Colonic mucosa (tissue), 4 donors: ENCODE results near the gene TUBGCP2. TPM values are rescaled to one million over a fixed set of nuclear protein-coding genes. Genes with fewer than 3 reads are reported as not detected.

Experiments used
- DNase-seq: peaks from one replicate; pipeline ENCODE4 v3.0.0-alpha.2; 2020
- H3K27ac ChIP-seq: fragments of 200-600 bp; one replicate; pipeline ENCODE4 v1.8.0; 2021
- H3K27me3 ChIP-seq: fragments of 200-600 bp; one replicate; pipeline ENCODE4 v1.8.0; 2021
- H3K36me3 ChIP-seq: fragments of 200-600 bp; one replicate; pipeline ENCODE4 v1.8.0; 2021
- H3K4me1 ChIP-seq: fragments of 200-600 bp; one replicate; pipeline ENCODE4 v1.8.0; 2021; ENCODE audit warnings: mild to moderate bottlenecking
- H3K4me3 ChIP-seq: fragments of 200-600 bp; one replicate; pipeline ENCODE4 v1.8.0; 2021
- H3K9ac ChIP-seq, 2 donors: one replicate each; pipeline ENCODE4 v1.7.0; 2013; ENCODE audit warnings: control low read depth in 2 of 2, low read depth in 2 of 2, low read length in 2 of 2
- H3K9me3 ChIP-seq: fragments of 200-600 bp; one replicate; pipeline ENCODE4 v1.8.0; 2021
- CTCF ChIP-seq: fragments of 200-600 bp; IDR thresholded peaks from one replicate; pipeline ENCODE4 v1.8.0; 2022; ENCODE audit warnings: antibody characterized with exemption, mild to moderate bottlenecking
- intact Hi-C: fragments of 100-400 bp; cut with DNase I; formaldehyde crosslinking; loops from one replicate; pipeline ENCODE4 v1.14.1; 2022
- total RNA-seq, 2 donors: library from RNA; stranded (reverse); fragmentation: NEBNext Ultra II Directional in 1 of 2; extraction: Animal tissue kit (Norgen Biotek cat#: 25700) in 1 of 2; gene quantifications; one replicate each; pipeline ENCODE4 v1.2.1, GENCODE V29; 2021
- donor health status: healthy.
- donor health status: DM: no; HTN: no; CAD: no.
- donor health status: DM: no; HTN: no; CAD: no.

The TUBGCP2 gene
- total RNA-seq, 2 donors from 2014 or later = 64.7 to 67.5 TPM

GRCh38 chr10:133302230-133302629, 6.4 kb downstream of the TUBGCP2 start:
- Histone ChIP-seq H3K4me1 (no peaks in the 10 kb centered on the region), H3K27me3 (no peaks in the 10 kb centered on the region), H3K4me3 (no peak overlapping the region), H3K27ac (no peak overlapping the region), H3K36me3 (peaks cover 25% of the 10 kb centered on the region), H3K9me3 (no peaks in the 10 kb centered on the region), H3K9ac (no peak overlapping the region)
- DNase-seq = no peak
- intact Hi-C loops = no loop called here
- no peak for TF ChIP-seq CTCF

GRCh38 chr10:133299738-133300137, 8.9 kb downstream of the TUBGCP2 start:
- H3K9ac ChIP-seq = no peak overlapping the region
- intact Hi-C loops = loop anchor here (10.0 kb wide), 1 partner anchor 155 kb away; no protein-coding TSS in a partner anchor
- H3K27me3 ChIP-seq = no peaks in the 10 kb centered on the region
- no peak overlapping the region for H3K27ac ChIP-seq
- no peaks in the 10 kb centered on the region for H3K9me3 ChIP-seq
- no peak for TF ChIP-seq CTCF
- DNase-seq = no peak
- no peaks in the 10 kb centered on the region for H3K4me1 ChIP-seq
- H3K36me3 ChIP-seq = peaks cover 46% of the 10 kb centered on the region
- H3K4me3 ChIP-seq = no peak overlapping the region

- no peak for TF ChIP-seq CTCF
- Histone ChIP-seq H3K4me3 (no peak overlapping the region), H3K36me3 (peaks cover 46% of the 10 kb centered on the region), H3K9ac (no peak overlapping the region), H3K9me3 (no peaks in the 10 kb centered on the region), H3K27ac (no peak overlapping the region), H3K27me3 (no peaks in the 10 kb centered on the region), H3K4me1 (no peaks in the 10 kb centered on the region)
- intact Hi-C loops = loop anchor here (10.0 kb wide), 1 partner anchor 154 kb away; no protein-coding TSS in a partner anchor
- DNase-seq = no peak
Measured at GRCh38 chr10:133299224-133299623, 9.4 kb downstream of the TUBGCP2 start.

GRCh38 chr10:133298466-133298865, 10.2 kb downstream of the TUBGCP2 start:
- no peak for DNase-seq
- TF ChIP-seq CTCF = no peak

GRCh38 chr10:133297504-133297903, 11.2 kb downstream of the TUBGCP2 start:
- Histone ChIP-seq H3K4me3 (no peak overlapping the region), H3K4me1 (no peaks in the 10 kb centered on the region), H3K36me3 (peaks cover 46% of the 10 kb centered on the region), H3K27ac (no peak overlapping the region), H3K27me3 (no peaks in the 10 kb centered on the region), H3K9ac (no peak overlapping the region), H3K9me3 (no peaks in the 10 kb centered on the region)
- intact Hi-C loops = loop anchor here (10.0 kb wide), 1 partner anchor 153 kb away; no protein-coding TSS in a partner anchor
- TF ChIP-seq CTCF = no peak
- no peak for DNase-seq

More at GRCh38 chr10:133298466-133298865, 10.2 kb downstream of the TUBGCP2 start:
- Histone ChIP-seq H3K9ac (no peak overlapping the region), H3K36me3 (peaks cover 46% of the 10 kb centered on the region), H3K9me3 (no peaks in the 10 kb centered on the region), H3K4me1 (no peaks in the 10 kb centered on the region), H3K4me3 (no peak overlapping the region), H3K27ac (no peak overlapping the region), H3K27me3 (no peaks in the 10 kb centered on the region)
- intact Hi-C loops = loop anchor here (10.0 kb wide), 1 partner anchor 154 kb away; no protein-coding TSS in a partner anchor
